Measurements from ENCODE around the gene WDFY4.

DNA sequence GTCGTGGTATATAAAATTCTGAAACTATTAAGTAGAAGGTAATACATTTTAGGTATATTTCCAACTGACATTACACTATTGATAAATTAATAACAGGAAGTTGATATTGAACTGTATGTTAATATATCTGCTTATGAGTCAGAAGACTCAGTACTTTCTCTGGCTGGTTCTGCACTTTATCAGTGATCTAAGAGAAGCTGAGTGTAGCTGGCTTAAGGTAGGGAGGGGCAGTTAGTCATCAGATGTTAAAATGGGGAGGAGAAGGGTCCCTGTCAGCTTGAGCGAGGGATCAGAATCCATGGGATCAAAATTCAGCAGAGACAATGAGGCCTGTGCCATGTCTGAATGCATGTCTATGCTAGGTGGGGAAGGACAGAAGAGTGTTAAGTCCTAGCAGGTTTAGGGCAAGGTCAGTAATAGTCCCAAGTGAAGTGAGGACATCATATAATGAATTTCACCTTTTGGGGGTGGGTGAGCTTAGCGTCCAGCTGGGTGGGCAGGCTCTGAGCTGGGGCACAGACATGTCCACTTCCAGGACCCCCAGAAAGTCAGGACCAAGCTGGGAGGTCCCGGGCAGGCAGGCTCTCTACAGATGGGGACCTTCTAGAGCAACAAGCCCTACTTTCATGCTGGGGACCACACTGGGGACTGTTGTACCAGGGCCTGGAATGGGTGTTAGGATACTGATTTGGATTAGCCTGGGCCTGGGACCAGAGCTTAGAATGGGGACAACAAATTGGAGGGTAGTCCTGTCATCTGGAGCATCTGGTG is 82.9 kb downstream of the WDFY4 start:
- TF ChIP-seq, protein P1, sequence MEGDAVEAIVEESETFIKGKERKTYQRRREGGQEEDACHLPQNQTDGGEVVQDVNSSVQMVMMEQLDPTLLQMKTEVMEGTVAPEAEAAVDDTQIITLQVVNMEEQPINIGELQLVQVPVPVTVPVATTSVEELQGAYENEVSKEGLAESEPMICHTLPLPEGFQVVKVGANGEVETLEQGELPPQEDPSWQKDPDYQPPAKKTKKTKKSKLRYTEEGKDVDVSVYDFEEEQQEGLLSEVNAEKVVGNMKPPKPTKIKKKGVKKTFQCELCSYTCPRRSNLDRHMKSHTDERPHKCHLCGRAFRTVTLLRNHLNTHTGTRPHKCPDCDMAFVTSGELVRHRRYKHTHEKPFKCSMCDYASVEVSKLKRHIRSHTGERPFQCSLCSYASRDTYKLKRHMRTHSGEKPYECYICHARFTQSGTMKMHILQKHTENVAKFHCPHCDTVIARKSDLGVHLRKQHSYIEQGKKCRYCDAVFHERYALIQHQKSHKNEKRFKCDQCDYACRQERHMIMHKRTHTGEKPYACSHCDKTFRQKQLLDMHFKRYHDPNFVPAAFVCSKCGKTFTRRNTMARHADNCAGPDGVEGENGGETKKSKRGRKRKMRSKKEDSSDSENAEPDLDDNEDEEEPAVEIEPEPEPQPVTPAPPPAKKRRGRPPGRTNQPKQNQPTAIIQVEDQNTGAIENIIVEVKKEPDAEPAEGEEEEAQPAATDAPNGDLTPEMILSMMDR (IDR thresholded peaks at IDR 0.05; ENCODE audit: insufficient read depth, low read depth, low read length) = no peak
- TF ChIP-seq EZH2 (IDR thresholded peaks at IDR 0.05; ENCODE audit: insufficient read depth, low read length) = no peak

All from astrocyte (in vitro differentiated cells and primary cell).